Right lobe of liver (tissue), 4 donors: ENCODE data around the gene LGALS7B.

Experiments
- CTCF ChIP-seq, 4 donors: fragments of 200-600 bp in 3 of 4; fragments of 450-650 bp in 1 of 4; IDR thresholded peaks; one replicate each; pipeline versions ENCODE4 v1.5.1 to v1.8.0; 2016 to 2022; ENCODE audit warnings: antibody characterized with exemption in 4 of 4, mild to moderate bottlenecking in 2 of 4
- POLR2A ChIP-seq: fragments of 450-650 bp; IDR thresholded peaks from one replicate; pipeline ENCODE4 v1.6.1; 2017; ENCODE audit warnings: antibody characterized with exemption, mild to moderate bottlenecking
- donor health status: DM: no; HTN: no; CAD: no.
- donor health status: DM: no; HTN: no; CAD: no.
- donor health status: DM: no; HTN: yes; CAD: no.

GRCh38 chr19:38799104-38799503 is 10.1 kb downstream of the LGALS7B start:
- TF ChIP-seq CTCF (IDR thresholded peaks at IDR 0.05) (no peak), POLR2A (no peak)
